Mesodermal cell (in vitro differentiated cells): Measurements from ENCODE around the gene SNX17.
A peak's percentile ranks its signal among the peaks of the same experiment; 100 is the strongest.

Experiments
- H3K27ac ChIP-seq: 2 replicates; pipeline ENCODE4 v1.7.0; 2013; ENCODE audit warnings: mild to moderate bottlenecking, low read depth, low read length, moderate library complexity; ENCODE audit not compliant: severe bottlenecking
- H3K36me3 ChIP-seq: 2 replicates; pipeline ENCODE4 v1.7.1; 2013; ENCODE audit warnings: mild to moderate bottlenecking, low read length, moderate library complexity; ENCODE audit not compliant: control insufficient read depth, insufficient read depth
- H3K4me1 ChIP-seq: one replicate; pipeline ENCODE4 v1.7.1; 2013; ENCODE audit warnings: mild to moderate bottlenecking, low read length; ENCODE audit not compliant: insufficient read depth, control insufficient read depth, poor library complexity, severe bottlenecking
- H3K4me3 ChIP-seq: 2 replicates; pipeline ENCODE4 v1.7.0; 2013; ENCODE audit warnings: low read length, control low read depth, mild to moderate bottlenecking; ENCODE audit not compliant: insufficient read depth, poor library complexity, severe bottlenecking; ENCODE audit errors: extremely low read depth
- H3K9me3 ChIP-seq: 2 replicates; pipeline ENCODE4 v1.7.1; 2013; ENCODE audit warnings: mild to moderate bottlenecking, low read length, moderate library complexity; ENCODE audit not compliant: control insufficient read depth
- WGBS, 2 experiments: methylation state at CpG; one replicate each; pipeline ENCODE4 v1.1.5; 2013; ENCODE audit warnings: missing lambda C conversion rate in 2 of 2; ENCODE audit not compliant: insufficient coverage in 2 of 2; 5-methylcytosine and 5-hydroxymethylcytosine counted together

The SNX17 gene

DNA sequence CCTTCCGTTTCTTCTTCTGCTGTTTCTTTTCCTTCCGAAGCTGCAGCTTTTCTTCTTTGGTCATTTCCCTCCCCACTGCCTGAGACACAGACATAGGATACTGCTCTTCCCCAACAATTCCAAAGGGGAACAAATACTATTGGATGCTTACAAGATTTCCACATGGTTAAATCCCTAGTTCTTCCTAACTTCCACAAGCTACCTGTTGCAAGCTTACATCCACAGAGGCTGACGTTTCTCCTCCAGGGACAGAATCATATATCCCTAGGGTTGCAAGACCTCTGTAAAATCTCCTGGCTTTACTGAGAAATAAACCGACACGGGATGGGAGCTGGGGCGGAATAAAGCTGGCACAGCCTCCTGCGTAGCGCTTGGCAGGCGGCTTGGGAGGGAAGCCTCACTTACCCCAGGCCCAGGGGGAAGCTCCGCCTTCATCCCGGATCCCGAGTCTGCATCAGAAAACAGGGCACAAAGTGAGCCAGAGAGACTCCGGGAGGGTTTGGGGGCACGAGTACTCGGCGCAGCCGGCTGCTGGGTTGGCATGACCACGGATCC lies 868 bp upstream of the SNX17 start:
- H3K9me3 ChIP-seq: no peaks in the 10 kb centered on the region
- 2 to 6% methylated on average over 17 to 18 of the region's 18 CpGs for WGBS, 2 experiments
- peak overlapping the region; percentile 76 for H3K27ac ChIP-seq
- peaks cover 6% of the 10 kb centered on the region for H3K4me1 ChIP-seq
- H3K4me3 ChIP-seq: peak overlapping the region; percentile 97
- peaks cover 72% of the 10 kb centered on the region for H3K36me3 ChIP-seq

- peaks cover 72% of the 10 kb centered on the region for H3K36me3 ChIP-seq
- 5 to 6% methylated on average over 45 to 46 of the region's 46 CpGs for WGBS, 2 experiments
- H3K4me1 ChIP-seq: peaks cover 6% of the 10 kb centered on the region
- H3K4me3 ChIP-seq: peak overlapping the region; percentile 97
- no peaks in the 10 kb centered on the region for H3K9me3 ChIP-seq
- H3K27ac ChIP-seq: peak overlapping the region; percentile 78
These were observed 602 bp downstream of the SNX17 start for GRCh38 chr2:27370816-27371620.

DNA sequence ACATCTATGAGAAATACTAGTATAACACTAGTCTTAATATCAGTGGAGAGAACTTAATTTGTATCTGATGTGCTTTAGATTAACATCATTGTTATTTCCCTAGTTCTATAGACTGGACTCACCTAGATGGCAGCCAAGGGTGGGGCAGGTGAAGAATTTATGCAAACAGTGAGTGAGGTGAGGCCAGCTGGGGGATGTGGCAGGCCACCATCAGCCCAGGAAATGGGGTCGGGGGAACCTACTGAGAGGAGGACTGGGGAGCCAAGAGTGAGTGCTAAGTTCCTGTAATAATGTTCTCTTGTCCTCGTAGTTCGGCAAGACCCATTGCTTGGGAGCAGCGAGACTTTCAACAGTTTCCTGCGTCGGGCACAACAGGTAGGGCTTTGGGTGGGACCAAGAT lies 2.5 kb downstream of the SNX17 start:
- 97% methylated on average over 6 of the region's 6 CpGs for WGBS, 2 experiments
- Histone ChIP-seq H3K27ac (no peak overlapping the region), H3K36me3 (peaks cover 72% of the 10 kb centered on the region)

DNA sequence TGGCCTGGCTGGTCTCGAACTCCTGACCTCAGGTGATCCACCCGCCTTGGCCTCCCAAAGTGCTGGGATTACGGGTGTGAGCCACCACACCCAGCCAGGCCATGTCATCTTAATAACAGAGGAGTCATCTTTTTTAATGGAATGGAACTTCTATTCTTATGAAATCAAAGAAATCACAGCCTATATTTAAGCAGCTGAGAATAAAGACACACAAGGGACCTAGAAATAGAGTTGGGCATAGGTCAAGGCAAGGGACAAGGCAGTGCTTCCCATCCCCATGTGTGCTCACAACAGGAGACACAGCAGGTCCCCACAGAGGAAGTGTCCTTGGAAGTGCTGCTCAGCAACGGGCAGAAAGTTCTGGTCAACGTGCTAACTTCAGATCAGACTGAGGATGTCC lies 3.2 kb downstream of the SNX17 start:
- H3K9me3 ChIP-seq: no peaks in the 10 kb centered on the region
- H3K36me3 ChIP-seq: peaks cover 72% of the 10 kb centered on the region
- no peak overlapping the region for H3K27ac ChIP-seq
- H3K4me1 ChIP-seq: peaks cover 9% of the 10 kb centered on the region
- H3K4me3 ChIP-seq: no peak overlapping the region
- WGBS, 2 experiments: 96 to 97% methylated on average over 5 of the region's 5 CpGs

More for the DNA sequence above, 2.5 kb downstream of the SNX17 start:
- H3K4me3 ChIP-seq: no peak overlapping the region
- peaks cover 6% of the 10 kb centered on the region for H3K4me1 ChIP-seq
- H3K9me3 ChIP-seq: no peaks in the 10 kb centered on the region

DNA sequence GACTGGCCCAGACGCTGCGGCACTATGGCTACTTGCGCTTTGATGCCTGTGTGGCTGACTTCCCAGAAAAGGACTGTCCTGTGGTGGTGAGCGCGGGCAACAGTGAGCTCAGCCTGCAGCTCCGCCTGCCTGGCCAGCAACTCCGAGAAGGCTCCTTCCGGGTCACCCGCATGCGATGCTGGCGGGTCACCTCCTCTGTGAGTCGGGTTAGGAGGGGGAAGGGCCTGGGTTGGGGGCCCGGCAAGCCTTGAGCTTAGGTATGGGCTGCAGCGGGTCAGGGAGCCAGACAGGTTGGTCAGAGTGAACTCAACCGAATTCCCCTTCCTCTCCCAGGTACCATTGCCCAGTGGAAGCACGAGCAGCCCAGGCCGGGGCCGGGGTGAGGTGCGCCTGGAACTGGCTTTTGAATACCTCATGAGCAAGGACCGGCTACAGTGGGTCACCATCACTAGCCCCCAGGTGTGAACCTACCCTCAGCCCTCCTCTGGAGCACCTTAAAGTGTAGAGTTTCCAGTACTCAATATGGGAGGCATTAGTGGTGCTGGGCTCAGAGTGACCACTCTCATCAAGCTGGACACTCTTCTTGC lies 5.2 kb downstream of the SNX17 start:
- no peak overlapping the region for H3K4me3 ChIP-seq
- peaks cover 73% of the 10 kb centered on the region for H3K36me3 ChIP-seq
- no peak overlapping the region for H3K27ac ChIP-seq
- peaks cover 15% of the 10 kb centered on the region for H3K4me1 ChIP-seq
- H3K9me3 ChIP-seq: no peaks in the 10 kb centered on the region
- 95 to 96% methylated on average over 14 to 20 of the region's 20 CpGs for whole genome bisulfite sequencing, 2 experiments

DNA sequence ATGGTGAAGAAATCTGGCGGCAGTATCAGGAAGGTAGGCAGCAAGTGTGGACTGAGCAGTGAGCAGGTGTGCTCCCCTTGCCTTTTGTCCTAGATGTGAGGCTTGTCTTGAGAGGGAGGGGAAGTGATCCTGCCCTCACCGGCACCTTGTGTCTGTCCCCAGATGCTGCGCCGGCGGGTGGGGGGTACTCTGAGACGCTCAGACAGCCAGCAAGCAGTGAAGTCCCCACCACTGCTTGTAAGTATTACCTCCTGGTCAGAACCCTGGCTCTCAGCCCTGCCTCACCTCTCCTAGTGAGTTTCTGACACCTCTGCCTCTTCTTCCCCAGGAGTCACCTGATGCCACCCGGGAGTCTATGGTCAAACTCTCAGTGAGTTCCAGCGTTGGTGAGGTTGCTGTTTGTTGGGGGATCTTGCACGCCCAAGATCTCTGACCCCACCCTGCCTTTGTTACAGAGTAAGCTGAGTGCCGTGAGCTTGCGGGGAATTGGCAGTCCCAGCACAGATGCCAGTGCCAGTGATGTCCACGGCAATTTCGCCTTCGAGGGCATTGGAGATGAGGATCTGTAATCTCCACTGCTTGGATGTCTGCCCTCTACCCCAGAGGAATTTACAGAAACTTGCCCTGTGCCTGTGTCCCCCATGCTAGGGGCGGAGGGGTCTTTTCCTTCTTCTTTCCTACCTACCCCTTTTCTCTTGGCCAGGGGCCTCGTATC lies 5.9 kb downstream of the SNX17 start:
- no peak overlapping the region for H3K27ac ChIP-seq
- no peak overlapping the region for H3K4me3 ChIP-seq
- 92% methylated on average over 15 to 16 of the region's 16 CpGs for WGBS, 2 experiments
- peaks cover 77% of the 10 kb centered on the region for H3K36me3 ChIP-seq
- peaks cover 21% of the 10 kb centered on the region for H3K4me1 ChIP-seq
- no peaks in the 10 kb centered on the region for H3K9me3 ChIP-seq

GRCh38 chr2:27376866-27377617 lies 6.6 kb downstream of the SNX17 start:
- H3K9me3 ChIP-seq: no peaks in the 10 kb centered on the region
- H3K36me3 ChIP-seq: peaks cover 82% of the 10 kb centered on the region
- no peak overlapping the region for H3K4me3 ChIP-seq
- peaks cover 18% of the 10 kb centered on the region for H3K4me1 ChIP-seq
- WGBS, 2 experiments: 85% methylated on average over 8 to 9 of the region's 10 CpGs
- H3K27ac ChIP-seq: no peak overlapping the region

DNA sequence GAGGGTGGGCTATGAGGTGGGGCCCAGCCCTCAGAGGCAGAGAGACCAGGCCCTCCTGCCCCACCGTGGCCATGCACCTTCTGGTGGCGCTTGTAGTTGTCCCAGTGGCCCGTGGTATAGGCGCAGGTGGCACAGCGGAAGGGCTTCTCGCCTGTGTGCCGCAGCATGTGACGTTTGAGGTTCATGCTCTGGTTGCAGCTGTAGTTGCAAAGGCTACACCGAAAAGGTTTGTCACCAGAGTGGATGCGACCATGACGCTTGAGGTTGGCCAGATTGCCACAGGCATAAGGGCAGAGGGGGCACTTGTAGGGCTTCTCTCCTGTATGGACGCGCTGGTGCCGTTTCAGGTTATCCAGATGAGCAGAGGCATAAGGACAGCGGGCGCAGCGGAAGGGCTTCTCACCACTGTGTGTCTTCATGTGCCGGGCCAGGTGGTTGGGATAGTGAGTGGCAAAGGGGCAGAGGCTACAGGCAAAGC lies 7.2 kb downstream of the SNX17 start:
- Histone ChIP-seq H3K4me3 (no peak overlapping the region), H3K9me3 (no peaks in the 10 kb centered on the region), H3K36me3 (peaks cover 82% of the 10 kb centered on the region), H3K27ac (no peak overlapping the region), H3K4me1 (peaks cover 18% of the 10 kb centered on the region)
- WGBS, 2 experiments: 95 to 99% methylated on average over 15 to 18 of the region's 18 CpGs

GRCh38 chr2:27378096-27378808 lies 7.8 kb downstream of the SNX17 start:
- WGBS, 2 experiments: 94 to 97% methylated on average over 26 to 29 of the region's 29 CpGs
- H3K27ac ChIP-seq: no peak overlapping the region
- H3K36me3 ChIP-seq: peaks cover 78% of the 10 kb centered on the region
- H3K9me3 ChIP-seq: no peaks in the 10 kb centered on the region
- peaks cover 18% of the 10 kb centered on the region for H3K4me1 ChIP-seq
- peak overlapping the region; percentile 79 for H3K4me3 ChIP-seq
